Measurements from ENCODE around the gene RAD51B. TPM values are rescaled to one million over a fixed set of nuclear protein-coding genes. Genes with fewer than 3 reads are reported as not detected.

Gene RAD51B
- polyA plus RNA-seq, 1 experiment = 6.6 TPM

- POLR2A ChIA-PET = no interaction called here
- CTCF ChIA-PET = no interaction called here
- no peaks in the 10 kb centered on the region for H3K27me3 ChIP-seq (ENCODE audit: control insufficient read depth, insufficient read depth, low read length)
- H3K9me3 ChIP-seq (ENCODE audit: control insufficient read depth, insufficient read depth, low read length) = no peaks in the 10 kb centered on the region
- no peak for DNase-seq (ENCODE audit: low read depth, low spot score)
- no peak overlapping the region for H3K4me3 ChIP-seq (ENCODE audit: low read depth, low read length)
- no peak for TF ChIP-seq CTCF (IDR thresholded peaks at IDR 0.05; ENCODE audit: low read depth, low read length)
- no peak overlapping the region for H3K27ac ChIP-seq (ENCODE audit: low read depth, low read length)
Measured at GRCh38 chr14:67833403-67833802, 13.8 kb downstream of the RAD51B start.

DNA sequence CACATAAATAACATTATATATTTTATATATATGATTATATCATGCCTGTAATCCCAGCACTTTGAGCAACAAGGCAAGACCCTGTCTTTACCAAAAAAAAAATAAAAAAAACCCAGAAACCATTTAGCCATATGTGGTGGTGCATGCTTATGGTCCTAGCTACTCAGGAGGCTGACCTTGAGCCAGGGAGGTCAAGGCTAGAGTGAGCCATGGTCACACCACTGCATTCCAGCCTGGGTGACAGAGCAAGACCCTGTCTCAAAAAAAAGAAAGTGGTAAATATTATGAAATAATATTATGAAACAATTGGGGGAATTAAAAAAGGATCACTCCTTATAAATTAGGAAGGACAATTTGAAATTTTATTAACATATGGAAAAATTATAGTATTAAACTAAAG lies 16.0 kb downstream of the RAD51B start:
- no peaks in the 10 kb centered on the region for H3K27me3 ChIP-seq (ENCODE audit: control insufficient read depth, insufficient read depth, low read length)
- no peaks in the 10 kb centered on the region for H3K9me3 ChIP-seq (ENCODE audit: control insufficient read depth, insufficient read depth, low read length)
- POLR2A ChIA-PET = no interaction called here
- CTCF ChIA-PET = interaction anchor here (0.7 to 1.9 kb wide), 5 partner anchors 40 to 1008 kb away, joined by 3 to 5 read pairs (median 4); no protein-coding TSS in a partner anchor
- H3K4me3 ChIP-seq (ENCODE audit: low read depth, low read length) = no peak overlapping the region
- H3K27ac ChIP-seq (ENCODE audit: low read depth, low read length) = no peak overlapping the region
- no peak for TF ChIP-seq CTCF (IDR thresholded peaks at IDR 0.05; ENCODE audit: low read depth, low read length)
- DNase-seq (ENCODE audit: low read depth, low spot score) = no peak

DNA sequence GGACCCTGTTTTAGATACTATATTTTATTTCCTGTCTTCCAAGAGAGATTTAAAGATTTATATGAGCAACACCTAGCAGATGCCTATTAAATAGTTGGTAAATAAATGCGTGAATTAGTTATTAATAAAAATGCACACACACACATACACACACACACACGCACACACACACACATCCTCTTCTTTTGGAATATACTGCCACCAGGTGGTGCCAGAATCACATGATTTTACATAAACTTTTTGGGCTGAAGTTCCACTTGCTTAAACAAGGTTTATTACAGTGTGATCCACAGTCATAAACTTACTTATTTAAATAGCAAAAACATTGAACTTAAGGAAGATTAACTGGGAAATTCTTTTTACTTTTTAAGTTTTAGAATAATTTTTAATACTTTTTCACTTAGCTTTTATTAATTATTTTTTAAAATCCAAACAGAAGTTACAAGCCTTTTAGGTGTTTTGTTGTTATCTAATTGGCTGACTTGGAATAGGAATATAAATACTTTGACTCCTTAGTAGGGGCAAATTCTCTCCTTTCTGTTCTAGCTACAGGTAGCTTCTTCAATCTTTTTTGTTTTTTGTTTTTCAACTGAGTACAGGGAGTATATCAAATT lies 17.5 kb downstream of the RAD51B start:
- H3K4me3 ChIP-seq (ENCODE audit: low read depth, low read length) = no peak overlapping the region
- no peaks in the 10 kb centered on the region for H3K27me3 ChIP-seq (ENCODE audit: control insufficient read depth, insufficient read depth, low read length)
- ChIA-PET POLR2A (no interaction called here), CTCF (interaction anchor here (0.7 to 3.1 kb wide), 12 partner anchors 11 to 1007 kb away, joined by 3 to 29 read pairs (median 4); no protein-coding TSS in a partner anchor)
- peak; percentile 76 for TF ChIP-seq CTCF (IDR thresholded peaks at IDR 0.05; ENCODE audit: low read depth, low read length)
- DNase-seq (ENCODE audit: low read depth, low spot score) = peak; percentile 61
- no peaks in the 10 kb centered on the region for H3K9me3 ChIP-seq (ENCODE audit: control insufficient read depth, insufficient read depth, low read length)
- H3K27ac ChIP-seq (ENCODE audit: low read depth, low read length) = no peak overlapping the region

- no peak for DNase-seq (ENCODE audit: low read depth, low spot score)
- POLR2A ChIA-PET = no interaction called here
- CTCF ChIA-PET = no interaction called here
- no peak for TF ChIP-seq CTCF (IDR thresholded peaks at IDR 0.05; ENCODE audit: low read depth, low read length)
- H3K4me3 ChIP-seq (ENCODE audit: low read depth, low read length) = no peak overlapping the region
- no peaks in the 10 kb centered on the region for H3K27me3 ChIP-seq (ENCODE audit: control insufficient read depth, insufficient read depth, low read length)
- peaks cover 5% of the 10 kb centered on the region; the same call in 1 of the 2 replicates for H3K9me3 ChIP-seq (ENCODE audit: control insufficient read depth, insufficient read depth, low read length)
- no peak overlapping the region for H3K27ac ChIP-seq (ENCODE audit: low read depth, low read length)
Measured at GRCh38 chr14:67846029-67846610, 26.5 kb downstream of the RAD51B start.

DNA sequence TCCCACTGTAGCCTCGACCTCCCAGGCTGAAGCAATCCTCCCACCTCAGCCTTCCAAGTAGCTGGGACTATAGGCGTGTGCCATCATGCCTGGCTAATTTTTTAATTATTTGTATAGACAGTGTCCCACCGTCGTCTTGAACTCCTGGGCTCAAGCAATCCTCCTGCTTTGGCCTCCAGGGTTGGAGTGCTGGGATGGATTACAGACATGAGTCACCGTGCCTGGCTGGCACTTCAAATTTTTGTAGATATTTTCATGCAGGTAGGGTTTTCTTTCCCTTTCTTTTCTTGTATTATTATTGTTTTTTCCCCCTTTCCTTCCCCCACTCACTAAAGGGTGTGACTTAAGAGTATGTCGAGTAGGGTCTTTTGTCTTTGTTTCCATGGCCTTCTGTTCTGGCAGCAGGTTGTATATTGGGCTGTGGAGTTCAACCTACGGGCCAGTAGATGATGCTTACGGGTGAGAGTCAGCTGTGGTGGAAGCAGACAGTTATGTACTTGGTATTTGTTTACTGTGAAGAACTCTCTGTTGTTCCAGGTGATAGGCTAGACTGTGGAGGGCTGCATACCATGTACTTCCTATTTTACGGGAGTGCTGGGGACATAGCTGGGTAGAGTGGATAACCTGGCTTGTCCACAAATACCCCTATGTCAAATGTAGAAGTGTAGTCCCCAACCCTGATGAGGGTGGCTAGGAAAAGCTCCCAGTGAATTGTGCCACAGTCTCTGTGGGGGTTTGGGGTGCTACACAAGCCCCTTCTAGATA lies 30.7 kb downstream of the RAD51B start:
- H3K27me3 ChIP-seq (ENCODE audit: control insufficient read depth, insufficient read depth, low read length) = no peaks in the 10 kb centered on the region
- POLR2A ChIA-PET = no interaction called here
- H3K27ac ChIP-seq (ENCODE audit: low read depth, low read length) = no peak overlapping the region
- H3K4me3 ChIP-seq (ENCODE audit: low read depth, low read length) = no peak overlapping the region
- no peak for TF ChIP-seq CTCF (IDR thresholded peaks at IDR 0.05; ENCODE audit: low read depth, low read length)
- no peak for DNase-seq (ENCODE audit: low read depth, low spot score)
- H3K9me3 ChIP-seq (ENCODE audit: control insufficient read depth, insufficient read depth, low read length) = peaks cover 5% of the 10 kb centered on the region; the same call in 1 of the 2 replicates
- CTCF ChIA-PET = interaction anchor here (1.3 kb wide), 1 partner anchor 35 kb away, joined by 3 read pairs; no protein-coding TSS in a partner anchor

All from AG04450 (cell line).